ENCODE results near the gene FBXO42. TPM values are rescaled to one million over a fixed set of nuclear protein-coding genes. Genes with fewer than 3 reads are reported as not detected.
A peak's percentile ranks its signal among the peaks of the same experiment; 100 is the strongest.

Gene FBXO42
- total and polyA plus RNA-seq, 3 donors from 2014 or later = 25.0 to 45.6 (median 42.0) TPM

- peak overlapping the region; percentile 52 to 92 for H3K27ac ChIP-seq
- H3K36me3 ChIP-seq (ENCODE audit: low read depth, missing control alignments) = no peaks in the 10 kb centered on the region
- H3K4me3 ChIP-seq = peak overlapping the region; percentile 57 to 65
- intact Hi-C loops (cut with DNase I; ENCODE audit: low total_unique reads) = no loop called here
- H3K9me3 ChIP-seq = no peaks in the 10 kb centered on the region
- H3K4me1 ChIP-seq = peaks cover 10% of the 10 kb centered on the region
- H3K27me3 ChIP-seq = no peaks in the 10 kb centered on the region
- DNase-seq = no peak
- TF ChIP-seq, protein P1, sequence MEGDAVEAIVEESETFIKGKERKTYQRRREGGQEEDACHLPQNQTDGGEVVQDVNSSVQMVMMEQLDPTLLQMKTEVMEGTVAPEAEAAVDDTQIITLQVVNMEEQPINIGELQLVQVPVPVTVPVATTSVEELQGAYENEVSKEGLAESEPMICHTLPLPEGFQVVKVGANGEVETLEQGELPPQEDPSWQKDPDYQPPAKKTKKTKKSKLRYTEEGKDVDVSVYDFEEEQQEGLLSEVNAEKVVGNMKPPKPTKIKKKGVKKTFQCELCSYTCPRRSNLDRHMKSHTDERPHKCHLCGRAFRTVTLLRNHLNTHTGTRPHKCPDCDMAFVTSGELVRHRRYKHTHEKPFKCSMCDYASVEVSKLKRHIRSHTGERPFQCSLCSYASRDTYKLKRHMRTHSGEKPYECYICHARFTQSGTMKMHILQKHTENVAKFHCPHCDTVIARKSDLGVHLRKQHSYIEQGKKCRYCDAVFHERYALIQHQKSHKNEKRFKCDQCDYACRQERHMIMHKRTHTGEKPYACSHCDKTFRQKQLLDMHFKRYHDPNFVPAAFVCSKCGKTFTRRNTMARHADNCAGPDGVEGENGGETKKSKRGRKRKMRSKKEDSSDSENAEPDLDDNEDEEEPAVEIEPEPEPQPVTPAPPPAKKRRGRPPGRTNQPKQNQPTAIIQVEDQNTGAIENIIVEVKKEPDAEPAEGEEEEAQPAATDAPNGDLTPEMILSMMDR (IDR thresholded peaks at IDR 0.05) = no peak
- TF ChIP-seq POLR2A (IDR thresholded peaks at IDR 0.05) = no peak
- 37 to 41% methylated on average over 19 to 36 of the region's 38 CpGs for WGBS, 2 donors
These were observed 146.3 kb downstream of the FBXO42 start for GRCh38 chr1:16205891-16206546.

DNA sequence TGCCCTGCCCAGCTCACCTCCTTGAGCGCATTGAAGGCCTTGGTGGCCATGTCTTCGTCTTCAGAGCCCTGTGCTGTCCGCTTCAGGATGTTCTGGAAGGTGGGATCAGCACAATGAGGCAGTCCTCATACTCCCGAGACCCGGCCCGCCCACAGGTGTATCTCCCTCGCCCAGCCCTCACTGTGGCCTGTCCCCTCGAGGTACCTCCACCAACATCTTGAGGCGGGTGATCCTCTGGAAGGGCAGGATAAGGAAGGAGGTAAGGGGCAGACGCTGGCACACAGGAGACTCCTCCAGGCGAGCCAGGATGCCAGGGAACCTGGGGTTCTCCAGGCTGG lies 147.0 kb downstream of the FBXO42 start:
- intact Hi-C loops (cut with DNase I; ENCODE audit: low total_unique reads) = no loop called here
- Histone ChIP-seq H3K36me3 (ENCODE audit: low read depth, missing control alignments) (no peaks in the 10 kb centered on the region), H3K27me3 (no peaks in the 10 kb centered on the region), H3K4me1 (peaks cover 10% of the 10 kb centered on the region), H3K9me3 (no peaks in the 10 kb centered on the region), H3K4me3 (no peak overlapping the region), H3K27ac (no peak overlapping the region)
- 88 to 93% methylated on average over 6 to 11 of the region's 11 CpGs for WGBS, 2 donors
- no peak for DNase-seq
- no peak for TF ChIP-seq POLR2A (IDR thresholded peaks at IDR 0.05)
- TF ChIP-seq, protein P1 (IDR thresholded peaks at IDR 0.05) = no peak

GRCh38 chr1:16204634-16205333 lies 147.5 kb downstream of the FBXO42 start:
- Histone ChIP-seq H3K9me3 (no peaks in the 10 kb centered on the region), H3K4me1 (peaks cover 10% of the 10 kb centered on the region), H3K27me3 (no peaks in the 10 kb centered on the region), H3K27ac (no peak overlapping the region), H3K4me3 (no peak overlapping the region), H3K36me3 (ENCODE audit: low read depth, missing control alignments) (no peaks in the 10 kb centered on the region)
- TF ChIP-seq POLR2A (IDR thresholded peaks at IDR 0.05) = no peak
- TF ChIP-seq, protein P1 (IDR thresholded peaks at IDR 0.05) = no peak
- intact Hi-C loops (cut with DNase I; ENCODE audit: low total_unique reads) = no loop called here
- peak; percentile 50 for DNase-seq
- 83 to 85% methylated on average over 7 to 12 of the region's 12 CpGs for WGBS, 2 donors

DNA sequence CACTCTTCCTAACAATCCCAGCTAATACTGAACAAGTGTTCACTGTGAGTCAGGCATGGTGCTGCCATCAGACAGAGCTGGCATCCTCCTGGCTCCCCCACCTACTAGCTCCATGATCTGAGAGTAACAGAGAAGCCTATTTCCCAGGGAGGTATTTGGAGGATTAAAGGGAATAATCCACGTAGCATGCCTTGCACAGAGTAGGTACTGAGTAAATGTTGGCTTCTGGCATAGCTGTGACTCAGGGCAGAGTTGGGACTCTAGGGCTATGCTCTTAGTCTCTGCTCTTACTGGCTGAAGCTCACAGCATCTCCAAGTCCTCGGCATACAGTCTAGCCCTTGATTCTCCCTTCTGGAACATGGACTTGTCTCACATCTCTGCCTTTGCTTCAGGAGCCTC lies 148.1 kb downstream of the FBXO42 start:
- intact Hi-C loops (cut with DNase I; ENCODE audit: low total_unique reads) = no loop called here
- no peaks in the 10 kb centered on the region for H3K36me3 ChIP-seq (ENCODE audit: low read depth, missing control alignments)
- peaks cover 10% of the 10 kb centered on the region for H3K4me1 ChIP-seq
- no peaks in the 10 kb centered on the region for H3K9me3 ChIP-seq
- no peak for TF ChIP-seq POLR2A (IDR thresholded peaks at IDR 0.05)
- TF ChIP-seq, protein P1 (IDR thresholded peaks at IDR 0.05) = no peak
- H3K27me3 ChIP-seq = no peaks in the 10 kb centered on the region
- DNase-seq = no peak
- 92 to 100% methylated on average over 2 of the region's 2 CpGs for WGBS, 2 donors
- H3K4me3 ChIP-seq = no peak overlapping the region
- H3K27ac ChIP-seq = no peak overlapping the region
